Posterior cingulate gyrus (tissue), 11 donors: ENCODE data around the gene CDCA7L.
"Not testable (repeated sequence)": the region's sequence is repeated elsewhere in the genome, so short reads cannot be mapped to it uniquely, and the experiment has no call there.

Experiments
- DNase-seq, 10 donors: peaks; one replicate each; pipeline versions ENCODE4 v3.0.0 to v3.0.0-alpha.2; 2020 to 2021; ENCODE audit warnings: mixed read lengths in 3 of 10
- intact Hi-C: fragments of 100-400 bp; cut with DNase I; formaldehyde crosslinking; loops from one replicate; pipeline ENCODE4 v1.15.1; 2023

Gene CDCA7L

DNA sequence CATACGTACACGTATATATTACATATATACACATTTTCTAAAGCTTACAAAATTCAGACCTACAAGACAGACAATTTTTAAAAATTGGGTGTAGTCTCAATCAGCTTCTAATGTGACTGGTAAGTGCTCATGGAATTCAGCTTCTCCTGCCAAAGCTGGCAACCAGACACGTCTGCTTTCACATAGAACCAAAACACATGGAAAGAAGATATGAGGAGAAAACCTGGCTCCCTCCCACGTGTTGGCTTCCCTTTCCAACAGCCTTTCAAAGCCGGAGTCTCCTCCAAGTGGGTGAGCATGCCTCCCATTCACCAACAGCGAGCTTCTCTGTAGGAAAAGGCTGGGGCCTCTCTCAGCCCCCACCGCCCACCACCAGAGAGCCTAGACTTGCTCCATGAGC, 33.4 kb downstream of the CDCA7L start:
- intact Hi-C loops = no loop called here
- peak in 5 of 10 donors; percentile 12 to 83 (median 30) for DNase-seq

DNA sequence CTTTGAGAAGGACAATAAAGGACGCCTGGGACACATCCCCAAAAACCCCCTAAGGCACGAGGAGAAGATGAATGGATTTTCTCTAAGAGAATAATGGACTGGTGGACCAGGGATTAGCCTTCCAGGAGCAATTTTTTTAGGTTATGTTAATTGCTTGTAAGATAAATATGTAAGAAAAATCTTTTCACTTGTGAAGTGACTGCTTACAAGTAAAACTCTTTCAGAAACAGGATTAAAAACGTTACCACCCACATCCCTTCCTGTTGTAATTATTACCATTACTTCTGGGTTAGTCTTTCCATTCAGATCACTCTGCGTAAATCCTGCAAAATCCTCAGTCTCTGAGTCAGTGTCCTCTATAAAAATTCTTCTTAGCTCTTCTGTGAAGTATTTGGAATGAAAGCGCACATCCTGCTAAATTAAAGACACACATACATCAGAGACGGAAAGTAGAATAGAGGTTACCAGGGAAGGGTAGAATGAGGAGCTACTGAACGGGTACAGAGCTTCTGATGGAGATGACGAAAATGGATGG, 34.3 kb downstream of the CDCA7L start:
- intact Hi-C loops = no loop called here
- no peak for DNase-seq

- intact Hi-C loops = no loop called here
- no peak for DNase-seq
These were observed 35.4 kb downstream of the CDCA7L start for GRCh38 chr7:21910253-21910652.

- intact Hi-C loops = no loop called here
- no peak for DNase-seq
These were observed 37.0 kb downstream of the CDCA7L start for GRCh38 chr7:21908746-21909145.

GRCh38 chr7:21903020-21903786, 42.5 kb downstream of the CDCA7L start:
- no peak for DNase-seq
- intact Hi-C loops = no loop called here

DNA sequence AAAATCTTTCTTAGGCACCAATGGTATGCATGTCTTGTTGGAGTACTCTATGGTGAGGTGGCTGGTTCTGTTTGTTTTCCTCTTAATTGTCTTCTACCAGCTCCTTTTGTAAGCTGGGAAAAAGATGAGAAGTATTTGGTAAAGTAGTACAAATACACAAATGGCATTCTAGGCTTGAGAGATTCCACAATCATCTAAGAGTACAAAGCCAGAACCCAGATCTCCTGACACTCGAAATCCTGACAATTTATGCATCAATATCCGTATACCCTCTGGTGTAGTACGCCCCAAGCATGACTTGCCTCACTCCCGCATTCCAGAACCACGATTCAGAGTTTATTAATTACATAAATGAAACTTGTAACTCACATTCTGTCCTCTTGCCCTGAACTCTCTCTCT, 43.5 kb downstream of the CDCA7L start:
- intact Hi-C loops = no loop called here
- DNase-seq = no peak

GRCh38 chr7:21898265-21898930, 47.3 kb downstream of the CDCA7L start:
- peak in 2 of 10 donors; percentile 18 to 66 for DNase-seq
- intact Hi-C loops = no loop called here

GRCh38 chr7:21893401-21893800, 52.3 kb downstream of the CDCA7L start:
- intact Hi-C loops = no loop called here

DNA sequence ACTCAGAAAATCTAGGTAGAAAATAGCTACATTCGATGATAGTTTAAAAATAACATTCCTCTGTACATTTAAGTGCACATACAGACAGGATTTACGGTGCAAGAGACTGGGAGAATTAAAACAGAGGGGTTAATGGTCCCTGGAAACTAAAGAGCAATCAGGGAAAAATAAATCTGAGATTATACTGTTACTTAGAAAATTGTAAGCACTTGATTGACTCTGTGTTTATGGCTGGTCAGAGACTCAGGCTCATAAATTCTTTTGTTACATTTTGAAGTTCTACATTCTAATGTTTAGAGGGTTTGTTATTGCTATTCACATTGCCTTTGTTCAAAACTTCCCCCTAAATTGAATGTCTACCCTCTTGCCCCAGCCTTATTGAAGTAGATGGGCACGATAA, 54.4 kb downstream of the CDCA7L start:
- DNase-seq = no peak
- intact Hi-C loops = no loop called here

More at GRCh38 chr7:21893401-21893800, 52.3 kb downstream of the CDCA7L start:
- no peak for DNase-seq

- no peak for DNase-seq
- intact Hi-C loops = no loop called here
These were observed 57.9 kb downstream of the CDCA7L start for GRCh38 chr7:21887779-21888178.

DNA sequence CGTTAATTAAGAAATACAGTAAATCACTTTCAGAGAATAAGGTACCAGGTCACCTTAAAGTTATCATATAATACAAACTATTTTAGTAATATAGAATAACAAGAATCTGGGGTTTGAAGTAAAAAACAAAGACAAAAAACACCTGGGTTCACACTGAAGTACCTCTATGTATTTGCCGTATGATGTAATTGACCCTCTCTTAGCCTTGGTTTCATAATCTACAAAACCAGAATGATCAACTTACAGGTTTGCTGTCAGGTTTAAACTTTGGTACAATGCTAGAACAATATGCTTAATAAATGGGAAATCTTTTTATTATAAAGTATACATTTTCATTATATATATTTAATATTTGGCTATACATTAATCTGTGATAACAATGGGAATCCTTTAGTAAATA, 58.3 kb downstream of the CDCA7L start:
- intact Hi-C loops = no loop called here
- no peak for DNase-seq

DNA sequence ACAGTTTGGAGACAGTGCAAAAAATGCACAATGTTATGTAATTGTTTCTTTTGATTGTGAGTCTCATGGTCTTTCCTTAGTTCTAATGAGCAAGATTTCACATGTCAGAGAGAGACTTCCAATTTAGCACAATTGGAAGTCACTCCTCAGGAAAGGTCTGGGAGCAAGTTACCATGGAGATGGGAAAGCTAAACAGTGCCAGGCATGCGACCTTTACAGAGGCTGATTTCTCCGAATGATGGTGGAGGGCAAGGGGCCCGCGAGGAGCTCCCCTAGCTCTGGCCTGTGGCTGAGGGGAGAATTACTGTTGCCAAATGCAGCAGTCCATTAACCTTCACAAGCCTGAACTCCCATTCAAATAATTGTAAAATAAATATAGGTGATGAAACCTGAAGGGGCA, 59.3 kb downstream of the CDCA7L start:
- intact Hi-C loops = no loop called here
- no peak for DNase-seq

DNA sequence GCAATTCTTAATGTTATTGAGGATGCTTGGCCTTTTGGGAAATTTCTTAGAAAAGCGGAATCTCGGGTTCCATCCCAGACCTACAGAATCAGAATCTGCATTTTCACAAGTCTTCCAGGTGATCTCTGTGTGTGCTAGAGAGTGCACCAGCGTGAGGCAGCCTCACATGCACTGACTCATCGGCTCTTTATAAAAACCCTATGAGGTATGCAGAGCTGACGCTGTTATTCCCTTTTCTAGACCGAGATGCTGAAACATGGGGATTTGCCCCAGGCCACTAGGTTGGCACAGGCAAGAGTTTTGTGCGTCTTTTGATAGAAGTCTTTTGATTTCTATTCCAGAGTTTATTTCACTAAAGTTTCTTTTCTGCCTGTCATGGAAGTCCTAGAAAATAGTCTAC, 61.2 kb downstream of the CDCA7L start:
- intact Hi-C loops = no loop called here
- no peak for DNase-seq

- intact Hi-C loops, DNase-seq: not testable (repeated sequence)
These were observed 62.2 kb downstream of the CDCA7L start for GRCh38 chr7:21883501-21883900.

DNA sequence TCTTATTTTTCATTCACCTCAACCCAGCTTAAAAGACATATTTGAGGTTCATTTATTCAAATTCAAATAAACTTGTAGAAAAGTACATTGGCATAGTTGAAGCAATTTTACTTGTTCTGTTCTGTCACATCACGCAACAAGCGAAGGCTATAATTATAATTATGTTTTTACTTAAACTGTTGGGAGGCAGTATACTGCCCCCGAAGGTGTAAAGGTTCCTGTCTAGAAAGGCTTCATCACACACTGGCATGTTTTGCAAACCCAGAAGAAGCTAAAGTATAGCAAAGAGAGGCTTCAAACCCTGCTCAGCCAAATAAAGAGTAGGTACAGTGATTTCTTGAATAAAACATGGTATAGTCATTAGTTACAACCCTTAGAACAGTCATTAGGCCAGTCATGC, 62.6 kb downstream of the CDCA7L start:
- intact Hi-C loops = no loop called here
- DNase-seq = no peak

GRCh38 chr7:21869785-21870402, 75.8 kb downstream of the CDCA7L start:
- DNase-seq = no peak
- intact Hi-C loops = no loop called here

DNA sequence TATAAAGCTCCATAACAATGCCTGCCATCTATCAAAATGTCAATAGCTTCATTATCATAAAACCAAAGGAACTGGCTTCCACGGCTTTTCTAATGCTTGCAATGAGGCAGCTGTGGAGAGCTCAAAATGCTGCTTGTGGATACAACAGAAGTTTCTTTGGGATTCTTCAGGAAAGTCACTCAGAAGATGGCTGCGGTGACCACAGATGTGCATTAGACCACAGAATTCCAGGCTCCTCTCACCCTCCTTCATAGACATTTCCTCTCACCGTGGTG, 77.2 kb downstream of the CDCA7L start:
- intact Hi-C loops = no loop called here
- no peak for DNase-seq

- no peak for DNase-seq
- intact Hi-C loops = no loop called here
These were observed 77.7 kb downstream of the CDCA7L start for GRCh38 chr7:21867816-21868575.

DNA sequence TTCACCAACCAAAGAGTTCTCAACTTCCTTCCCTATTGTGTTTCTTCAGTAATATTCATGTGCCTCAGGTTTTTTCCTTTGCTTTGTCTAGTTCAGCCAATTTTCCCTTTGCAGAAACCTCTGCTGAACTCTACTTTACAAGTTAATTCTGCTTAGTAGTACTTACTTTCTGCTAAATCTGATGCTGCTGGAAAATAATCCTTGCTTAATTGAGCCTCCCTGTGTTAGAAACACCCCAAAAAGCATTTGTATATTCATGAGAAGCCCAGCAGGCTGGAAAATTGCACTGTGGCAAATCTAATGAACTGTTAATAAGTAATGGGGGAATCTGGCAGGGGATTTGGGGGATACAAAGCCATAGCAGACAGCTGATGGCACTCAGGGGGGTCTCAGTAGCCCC, 78.5 kb downstream of the CDCA7L start:
- no peak for DNase-seq
- intact Hi-C loops = no loop called here

GRCh38 chr7:21866731-21867130, 79.0 kb downstream of the CDCA7L start:
- no peak for DNase-seq
- intact Hi-C loops = no loop called here

- DNase-seq, intact Hi-C loops: not testable (repeated sequence)
These were observed 80.0 kb downstream of the CDCA7L start for GRCh38 chr7:21865631-21866204.
